Heart left ventricle (tissue), 16 donors: ENCODE data around the gene TRAF3. TPM values are rescaled to one million over a fixed set of nuclear protein-coding genes. Genes with fewer than 3 reads are reported as not detected.
A peak's percentile ranks its signal among the peaks of the same experiment; 100 is the strongest.
"Not testable (repeated sequence)": the region's sequence is repeated elsewhere in the genome, so short reads cannot be mapped to it uniquely, and the experiment has no call there.

Source experiments
- ATAC-seq, 4 donors: fragments of 200-7000 bp; cut with Tn5 transposase; one replicate each; pipeline ENCODE4 v1.9.1; 2020 to 2022; ENCODE audit warnings: moderate library complexity in 4 of 4, mild to moderate bottlenecking in 3 of 4, moderate number of reproducible peaks in 1 of 4
- DNase-seq, 5 donors: peaks; one replicate each; pipeline ENCODE4 v3.0.0-alpha.2; 2020
- H3K27ac ChIP-seq, 12 donors: fragments of 200-600 bp; sonication (generic) in 4 of 12; one replicate each; pipeline versions ENCODE4 v1.5.0 to v1.8.0; 2016 to 2022; ENCODE audit warnings: mild to moderate bottlenecking in 2 of 12
- H3K27me3 ChIP-seq, 9 donors: fragments of 200-600 bp; sonication (generic) in 2 of 9; one replicate each; pipeline versions ENCODE4 v1.5.1 to v1.8.0; 2016 to 2022; ENCODE audit warnings: mild to moderate bottlenecking in 3 of 9
- H3K36me3 ChIP-seq, 9 donors: fragments of 200-600 bp; sonication (generic) in 2 of 9; one replicate each; pipeline versions ENCODE4 v1.5.0 to v1.8.0; 2018 to 2022; ENCODE audit warnings: mild to moderate bottlenecking in 2 of 9
- H3K4me1 ChIP-seq, 12 donors: fragments of 200-600 bp; sonication (generic) in 4 of 12; one replicate each; pipeline versions ENCODE4 v1.5.0 to v1.8.0; 2016 to 2022; ENCODE audit warnings: mild to moderate bottlenecking in 3 of 12
- H3K4me3 ChIP-seq, 12 donors: fragments of 200-600 bp; sonication (generic) in 4 of 12; one replicate each; pipeline versions ENCODE4 v1.5.0 to v1.8.0; 2017 to 2022; ENCODE audit warnings: mild to moderate bottlenecking in 9 of 12, moderate library complexity in 4 of 12
- H3K9me3 ChIP-seq, 12 donors: fragments of 200-600 bp; sonication (generic) in 4 of 12; one replicate each; pipeline versions ENCODE4 v1.5.0 to v1.8.0; 2016 to 2022; ENCODE audit warnings: mild to moderate bottlenecking in 1 of 12
- POLR2A ChIP-seq, 2 donors: fragments of 450-650 bp; IDR thresholded peaks; one replicate each; pipeline ENCODE4 v1.6.1; 2017; ENCODE audit warnings: antibody characterized with exemption in 2 of 2, mild to moderate bottlenecking in 2 of 2, moderate library complexity in 2 of 2
- WGBS, 4 donors: extraction: QIAGEN DNeasy Blood & Tissue Kit in 2 of 4; methylation state at CpG; one replicate each; pipeline versions ENCODE4 v1.1.5 to v1.1.7; 2013 to 2018; 5-methylcytosine and 5-hydroxymethylcytosine counted together
- intact Hi-C, 10 donors: fragments of 100-400 bp; cut with DNase I; formaldehyde crosslinking; loops; one replicate each; pipeline versions ENCODE4 v1.11.1 to v1.14.2; 2022
- polyA plus RNA-seq, 2 donors: library from polyadenylated mRNA; stranded (reverse); fragments of 200-250 nt; gene quantifications; one replicate each; pipeline ENCODE4 v1.2.3, GENCODE V29; 2013
- total RNA-seq, 9 donors: library from RNA; depleted of rRNA in 2 of 9; stranded (reverse); fragments of >200 nt in 2 of 9; fragmentation: NEBNext Ultra II Directional in 3 of 9; extraction: Animal tissue kit (Norgen Biotek cat#: 25700) in 3 of 9; gene quantifications; one replicate each; pipeline versions ENCODE4 v1.1.0 to v1.2.4, GENCODE V29; 2016 to 2023
- TF ChIP-seq, protein P1 (sequence below), 12 donors: fragments of 200-600 bp; sonication (generic) in 4 of 12; IDR thresholded peaks; one replicate each; pipeline versions ENCODE4 v1.5.0 to v1.8.0; 2018 to 2022; ENCODE audit warnings: antibody characterized with exemption in 12 of 12, mild to moderate bottlenecking in 5 of 12
- donor health status: ischemic (EF 13 %, LVEDD 7.1; RV severe dilation, severe dysfunction).
- donor health status: healthy with polysubstance abuse.
- donor health status: DM: no; HTN: yes; CAD: no.
- donor health status: DM: no; HTN: no; CAD: no.
- donor health status: ischemic (EF 25% LVEDD 6.9; RV normal size, moderate dysfunction).
- donor health status: ischemic (EF 25% LVEDD 5.7; RV mildly dilated, moderate dysfunction).
- donor health status: healthy.
- donor health status: DM: yes; HTN: yes; CAD: no.
- donor health status: ischemic (EF 35%, LVEDD 5.7; RV mildly dilated, moderate dysfunction).
- donor health status: nonischemic (EF 11% LVEDD 7.7; RV severe dilation, severe dysfunction).
- donor health status: DM: yes; HTN: yes; CAD: no.
- donor health status: PGD.
- donor health status: ischemic (EF 29% LVEDD 5.4; RV normal size, mild dysfunction).
- donor health status: nonischemic (EF 23%, LVEDD 6.1; RV moderate dilation, normal function).

Gene TRAF3
- total and polyA plus RNA-seq, 11 donors = 1.6 to 20.6 (median 10.6) TPM

DNA sequence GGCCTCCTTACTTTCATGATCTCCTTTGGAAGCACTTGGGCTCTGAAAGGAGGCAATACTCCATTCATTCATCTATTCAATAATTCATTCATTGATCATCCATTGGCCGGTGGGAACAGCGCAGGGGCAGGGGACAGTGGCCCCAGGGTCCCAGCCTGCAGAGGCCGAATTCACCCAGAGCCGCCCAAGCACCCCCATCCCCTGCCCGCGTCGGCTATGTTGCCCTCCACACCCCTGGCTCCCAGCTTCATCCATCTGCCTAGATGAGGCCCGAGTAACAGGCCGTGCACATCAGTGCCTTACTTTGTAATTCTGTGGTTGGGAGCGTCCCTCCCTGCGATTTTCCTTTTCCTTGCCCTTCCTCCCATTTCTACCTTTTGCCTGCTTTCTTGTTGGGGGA is 148.4 kb downstream of the TRAF3 start:
- Histone ChIP-seq H3K27ac (no peak overlapping the region), H3K36me3 (no peaks in the 10 kb centered on the region), H3K4me1 (peaks cover 15 to 44% (median 28%) of the 10 kb centered on the region in 12 donors), H3K4me3 (no peak overlapping the region), H3K27me3 (peaks cover 37 to 87% (median 63%) of the 10 kb centered on the region in 9 donors), H3K9me3 (no peaks in the 10 kb centered on the region)
- TF ChIP-seq, protein P1, sequence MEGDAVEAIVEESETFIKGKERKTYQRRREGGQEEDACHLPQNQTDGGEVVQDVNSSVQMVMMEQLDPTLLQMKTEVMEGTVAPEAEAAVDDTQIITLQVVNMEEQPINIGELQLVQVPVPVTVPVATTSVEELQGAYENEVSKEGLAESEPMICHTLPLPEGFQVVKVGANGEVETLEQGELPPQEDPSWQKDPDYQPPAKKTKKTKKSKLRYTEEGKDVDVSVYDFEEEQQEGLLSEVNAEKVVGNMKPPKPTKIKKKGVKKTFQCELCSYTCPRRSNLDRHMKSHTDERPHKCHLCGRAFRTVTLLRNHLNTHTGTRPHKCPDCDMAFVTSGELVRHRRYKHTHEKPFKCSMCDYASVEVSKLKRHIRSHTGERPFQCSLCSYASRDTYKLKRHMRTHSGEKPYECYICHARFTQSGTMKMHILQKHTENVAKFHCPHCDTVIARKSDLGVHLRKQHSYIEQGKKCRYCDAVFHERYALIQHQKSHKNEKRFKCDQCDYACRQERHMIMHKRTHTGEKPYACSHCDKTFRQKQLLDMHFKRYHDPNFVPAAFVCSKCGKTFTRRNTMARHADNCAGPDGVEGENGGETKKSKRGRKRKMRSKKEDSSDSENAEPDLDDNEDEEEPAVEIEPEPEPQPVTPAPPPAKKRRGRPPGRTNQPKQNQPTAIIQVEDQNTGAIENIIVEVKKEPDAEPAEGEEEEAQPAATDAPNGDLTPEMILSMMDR (IDR thresholded peaks at IDR 0.05) = no peak
- no peak for TF ChIP-seq POLR2A (IDR thresholded peaks at IDR 0.05)
- intact Hi-C loops = loop anchor here in 1 of 10 donors (10.0 kb wide), 1 partner anchor 151 kb away; the partner anchor contains the start of gene TRAF3
- ATAC-seq = no peak
- 69 to 83% (median 76%) methylated on average over 11 of the region's 11 CpGs for WGBS, 4 donors
- no peak for DNase-seq

DNA sequence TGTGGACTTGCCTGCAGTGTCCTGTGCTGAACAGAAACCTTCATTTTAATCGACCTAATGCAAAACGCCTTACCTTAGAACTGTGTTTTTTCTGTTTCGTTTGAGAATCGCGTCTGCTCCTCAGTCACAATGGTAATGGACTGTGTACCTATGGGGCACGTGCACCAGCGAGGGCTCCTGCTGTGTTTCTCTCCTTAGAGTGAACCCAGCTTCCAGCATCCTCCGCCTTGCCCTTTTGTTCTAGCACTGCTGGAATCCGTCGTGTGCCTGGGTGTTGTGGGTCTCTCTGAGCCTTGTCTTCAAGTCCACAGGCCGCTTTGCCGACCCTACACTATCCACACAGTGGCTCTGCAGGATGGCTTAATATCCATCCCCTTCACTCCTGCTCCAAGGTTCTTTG is 148.9 kb downstream of the TRAF3 start:
- Histone ChIP-seq H3K27me3 (peaks cover 37 to 89% (median 63%) of the 10 kb centered on the region in 9 donors), H3K27ac (no peak overlapping the region), H3K4me1 (peaks cover 15 to 45% (median 28%) of the 10 kb centered on the region in 12 donors), H3K9me3 (no peaks in the 10 kb centered on the region), H3K4me3 (no peak overlapping the region), H3K36me3 (no peaks in the 10 kb centered on the region)
- WGBS, 4 donors = 62 to 73% (median 64%) methylated on average over 12 of the region's 12 CpGs
- intact Hi-C loops = loop anchor here in 1 of 10 donors (10.0 kb wide), 1 partner anchor 151 kb away; the partner anchor contains the start of gene TRAF3
- ATAC-seq (no peak), DNase-seq (no peak)
- TF ChIP-seq, protein P1 (IDR thresholded peaks at IDR 0.05) = no peak
- TF ChIP-seq POLR2A (IDR thresholded peaks at IDR 0.05) = no peak

DNA sequence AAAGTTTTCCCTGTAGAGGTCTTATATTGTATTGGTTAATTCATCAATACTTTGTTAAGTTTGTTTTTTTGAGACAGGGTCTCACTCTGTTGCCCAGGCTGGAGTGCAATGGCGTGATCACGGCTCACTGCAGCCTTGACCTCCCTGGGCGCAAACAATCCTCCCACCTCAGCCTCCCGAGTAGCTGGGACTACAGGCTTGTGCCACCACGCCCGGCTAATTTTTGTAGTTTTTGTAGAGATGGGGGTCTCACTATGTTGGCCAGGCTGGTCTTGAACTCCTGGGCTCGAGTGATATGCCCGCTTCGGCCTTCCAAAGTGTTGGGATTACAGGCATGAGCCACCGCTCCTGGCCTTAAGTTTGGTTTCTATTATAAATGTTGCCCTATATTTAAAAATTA is 149.6 kb downstream of the TRAF3 start:
- WGBS, 4 donors = 95 to 98% (median 97%) methylated on average over 10 of the region's 10 CpGs
- H3K4me3 ChIP-seq, ATAC-seq: not testable (repeated sequence)

DNA sequence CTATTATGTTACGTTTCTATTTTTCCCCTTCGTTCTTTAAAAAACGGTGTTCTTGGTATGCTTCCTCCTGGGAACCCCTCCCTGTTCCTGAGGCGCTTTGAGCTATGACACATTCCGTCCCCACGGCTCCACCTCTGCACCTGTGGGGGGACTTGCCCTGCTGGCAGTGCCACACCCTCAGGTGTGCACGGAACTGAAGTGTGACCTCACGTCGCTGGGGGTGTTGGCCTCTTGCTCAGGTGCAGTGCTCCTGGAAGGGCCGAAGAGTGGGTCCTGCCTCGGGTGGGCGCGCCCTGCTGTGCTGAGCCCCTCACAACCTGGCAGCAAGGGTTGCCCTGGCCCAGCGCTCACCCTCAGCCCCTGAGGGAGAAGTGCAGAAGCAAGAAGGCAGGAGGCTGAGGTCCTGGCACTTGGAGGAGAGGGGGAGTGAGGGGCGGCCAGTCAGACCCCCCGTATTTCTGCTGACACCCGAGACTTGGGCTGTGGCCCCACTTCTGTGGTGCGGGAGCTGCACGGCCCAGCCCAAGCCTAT is 150.2 kb downstream of the TRAF3 start:
- Histone ChIP-seq H3K27ac (no peak overlapping the region), H3K9me3 (no peaks in the 10 kb centered on the region), H3K36me3 (peaks cover 0 to 6% (median 0%) of the 10 kb centered on the region in 9 donors), H3K4me1 (peaks cover 15 to 45% (median 28%) of the 10 kb centered on the region in 12 donors), H3K27me3 (peaks cover 37 to 91% (median 61%) of the 10 kb centered on the region in 9 donors), H3K4me3 (no peak overlapping the region)
- DNase-seq (peak in 1 of 5 donors; percentile 56), ATAC-seq (no peak)
- WGBS, 4 donors = 63 to 66% (median 66%) methylated on average over 14 to 19 of the region's 19 CpGs
- TF ChIP-seq POLR2A (IDR thresholded peaks at IDR 0.05) = no peak
- TF ChIP-seq, protein P1 (IDR thresholded peaks at IDR 0.05) = no peak
- intact Hi-C loops = loop anchor here in 1 of 10 donors (10.0 kb wide), 1 partner anchor 153 kb away; the partner anchor contains the start of gene TRAF3

More for the DNA sequence above, 149.6 kb downstream of the TRAF3 start:
- peaks cover 15 to 45% (median 28%) of the 10 kb centered on the region in 12 donors for H3K4me1 ChIP-seq
- H3K27ac ChIP-seq, H3K9me3 ChIP-seq, H3K36me3 ChIP-seq: not testable (repeated sequence)
- peaks cover 37 to 96% (median 62%) of the 10 kb centered on the region in 9 donors for H3K27me3 ChIP-seq
- intact Hi-C loops = loop anchor here in 1 of 10 donors (10.0 kb wide), 1 partner anchor 152 kb away; the partner anchor contains the start of gene TRAF3
- peak in 1 of 5 donors; percentile 15 for DNase-seq
